GM12801 (cell line): Measurements from ENCODE around the gene ANKRD13B.

Experiments used
- CTCF ChIP-seq: IDR thresholded peaks from one replicate; pipeline ENCODE4 v1.5.1; 2011; ENCODE audit warnings: control low read depth; ENCODE audit not compliant: insufficient read length; ENCODE audit errors: extremely low read depth

ANKRD13B gene

GRCh38 chr17:29592850-29593551 lies at the start of gene ANKRD13B:
Gene ANKRD13B (plus strand): TSS chr17:29593132. CDS start chr17:29593622, 490 bp downstream.
- no peak for TF ChIP-seq CTCF

- no peak for TF ChIP-seq CTCF
Observed at GRCh38 chr17:29544066-29544465, 48.9 kb upstream of the ANKRD13B start.

- no peak for TF ChIP-seq CTCF
Observed at GRCh38 chr17:29546085-29546484, 46.8 kb upstream of the ANKRD13B start.

- no peak for TF ChIP-seq CTCF
Observed at GRCh38 chr17:29546830-29547229, 46.1 kb upstream of the ANKRD13B start.

- no peak for TF ChIP-seq CTCF
Observed at GRCh38 chr17:29549177-29549923, 43.6 kb upstream of the ANKRD13B start.

- TF ChIP-seq CTCF = no peak
Observed at GRCh38 chr17:29555840-29556239, 37.1 kb upstream of the ANKRD13B start.

GRCh38 chr17:29557085-29557738 lies 35.7 kb upstream of the ANKRD13B start:
- no peak for TF ChIP-seq CTCF
